Forelimb muscle (tissue), 1 donor: ENCODE results near the gene ZBTB45. TPM values are rescaled to one million over a fixed set of nuclear protein-coding genes. Genes with fewer than 3 reads are reported as not detected.

Experiments
- DNase-seq: peaks from one replicate; pipeline ENCODE4 v3.0.0-alpha.2; 2013; ENCODE audit warnings: low read depth
- polyA plus RNA-seq: library from polyadenylated mRNA; unstranded; fragments of 120-200 nt; gene quantifications from one replicate; pipeline ENCODE4 v1.2.1, GENCODE V29; 2013; ENCODE audit not compliant: insufficient read length

ZBTB45 gene
- 8.5 TPM for polyA plus RNA-seq

DNA sequence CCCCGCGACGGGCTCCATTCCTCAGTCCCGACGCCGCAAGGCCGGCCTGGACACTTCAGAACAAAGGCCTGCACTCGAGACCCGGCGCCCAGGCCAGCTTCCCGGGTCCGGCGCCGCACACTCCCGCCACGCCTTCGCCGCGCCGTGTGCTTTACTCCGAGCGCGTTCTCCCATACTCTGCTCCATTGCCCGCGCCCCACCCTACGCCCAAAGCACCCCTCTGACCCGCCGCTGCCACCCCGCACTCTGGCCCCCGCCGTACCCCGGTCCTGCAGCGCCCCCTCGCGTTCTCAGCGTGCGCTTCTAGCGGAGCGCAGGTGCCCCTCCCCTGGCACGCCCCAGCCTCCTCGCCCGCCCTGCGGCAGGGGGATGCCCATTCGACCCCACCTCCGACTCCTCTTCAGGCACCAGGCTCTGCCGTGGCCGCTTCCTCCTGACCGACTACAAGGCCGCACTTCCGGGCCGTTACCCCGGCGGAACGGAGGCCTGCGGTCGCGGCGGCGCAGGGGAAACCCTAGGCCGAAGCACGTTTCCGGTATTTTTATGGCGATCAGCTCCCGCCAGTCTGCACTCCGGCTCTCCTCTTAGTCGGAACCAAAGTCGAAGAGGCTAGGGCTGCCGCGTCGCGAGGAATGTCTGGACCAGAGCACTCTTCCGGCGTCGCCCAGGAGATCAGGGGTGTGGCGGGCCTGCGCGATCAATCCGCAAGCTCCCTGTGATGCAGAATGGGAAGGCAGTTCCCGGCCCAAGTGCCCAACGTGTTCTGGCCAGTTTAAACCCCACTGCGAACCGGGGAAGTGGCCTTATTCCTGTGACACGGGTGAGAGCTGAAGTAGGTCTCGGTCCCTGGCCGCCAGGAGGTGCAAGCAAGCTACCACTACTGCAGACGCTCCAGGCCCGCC is at the start of gene ZBTB45:
Gene ZBTB45, minus strand, starts transcription at position 456 of the 902 bp plus-strand sequence. CDS start 2,137 bp downstream, outside the sequence.
- DNase-seq = peak; percentile 90

DNA sequence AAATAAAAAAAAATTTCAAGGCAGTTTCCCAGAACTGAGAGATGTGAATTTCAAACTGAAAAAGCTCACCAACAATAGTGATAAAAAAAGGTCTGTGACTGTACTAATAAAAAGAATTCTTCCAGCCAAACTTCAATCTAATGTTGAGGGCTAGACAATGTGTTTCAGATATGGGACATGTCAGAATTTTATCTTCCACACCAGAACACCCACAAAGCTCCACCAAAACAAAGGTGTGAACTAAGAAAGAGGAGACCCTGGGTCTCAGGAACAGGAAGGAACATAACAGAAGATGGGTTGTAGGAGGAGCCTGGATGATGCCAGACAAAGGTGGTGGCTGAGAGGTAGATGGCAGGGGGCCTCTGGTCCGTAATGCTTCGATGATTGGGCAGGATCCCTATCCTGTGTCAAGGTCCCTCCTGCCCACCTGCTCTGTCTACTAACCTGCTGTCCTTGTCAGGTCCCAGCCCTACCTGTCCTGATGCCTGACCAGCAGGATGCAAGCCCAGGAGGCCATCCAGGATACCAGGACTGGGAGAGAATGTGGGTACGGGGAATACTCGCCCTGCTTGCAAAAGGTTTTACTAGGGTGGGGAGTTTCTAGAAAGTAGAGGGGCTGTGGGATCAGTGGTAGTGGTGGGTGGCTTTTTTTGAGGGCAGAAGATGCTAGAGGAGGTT is 49.0 kb upstream of the ZBTB45 start:
- DNase-seq = no peak

DNA sequence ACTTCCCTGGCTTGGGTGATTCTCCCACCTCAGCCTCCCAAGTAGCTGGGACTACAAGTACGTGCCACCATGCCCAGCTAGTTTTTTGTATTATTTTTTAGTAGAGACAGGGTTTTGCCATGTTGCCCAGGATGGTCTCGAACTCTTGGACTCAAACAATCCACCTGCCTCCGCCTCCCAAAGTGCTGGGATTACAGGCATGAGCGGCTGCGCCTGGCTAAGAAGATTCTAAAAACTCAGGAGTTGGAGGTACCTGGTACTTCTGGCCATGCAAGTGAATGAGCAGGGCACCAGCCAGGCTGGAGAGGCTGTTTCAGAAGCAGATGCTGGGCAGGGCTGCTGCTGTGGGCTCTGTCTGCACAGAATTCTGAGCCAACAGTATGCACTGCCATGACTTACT is 47.4 kb upstream of the ZBTB45 start:
- no peak for DNase-seq

DNA sequence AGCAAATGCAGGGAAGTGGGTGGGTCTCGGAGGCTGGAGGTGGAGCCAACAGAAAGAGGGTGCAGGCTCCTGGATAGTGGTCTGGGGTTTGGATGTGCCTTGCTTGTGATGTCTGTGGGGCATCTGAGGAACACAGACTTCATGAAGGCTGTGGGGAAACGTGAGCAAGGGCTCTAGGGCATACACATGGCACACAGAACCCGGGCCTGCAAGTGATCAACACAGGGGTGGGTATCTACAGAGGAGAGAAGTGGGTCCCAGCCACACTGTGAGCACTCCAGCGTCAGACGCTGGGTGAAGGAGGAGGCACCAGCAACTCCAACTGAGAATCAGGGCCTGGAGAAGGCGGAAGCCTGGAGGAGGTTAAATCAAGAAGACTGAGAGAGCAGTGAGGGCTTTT is 44.2 kb upstream of the ZBTB45 start:
- no peak for DNase-seq

DNA sequence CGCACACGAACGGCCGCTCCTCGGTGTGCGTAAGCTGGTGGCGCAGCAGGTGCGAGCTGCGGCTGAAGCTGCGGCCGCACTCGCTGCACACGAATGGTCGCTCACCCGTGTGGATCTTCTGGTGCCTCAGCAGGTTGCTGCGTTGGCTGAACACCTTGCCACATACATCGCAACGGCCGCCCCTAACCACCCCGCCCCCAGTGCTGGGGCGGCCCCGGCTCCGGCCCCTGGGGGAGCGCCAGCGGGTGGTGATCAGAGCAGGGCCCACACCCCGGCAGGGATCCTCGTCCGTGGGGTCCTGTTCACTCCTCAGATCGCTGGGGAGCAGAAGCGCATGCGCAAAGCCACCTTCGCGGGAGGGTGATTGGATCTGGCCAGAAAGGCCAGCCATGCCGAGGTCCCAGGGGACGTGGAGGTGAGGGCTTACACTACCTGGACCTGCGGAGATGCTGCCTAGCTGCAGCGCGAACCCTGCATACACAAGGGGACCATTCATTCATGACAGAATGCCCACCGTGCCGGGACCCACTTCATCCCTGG is 43.5 kb upstream of the ZBTB45 start:
- DNase-seq = no peak

DNA sequence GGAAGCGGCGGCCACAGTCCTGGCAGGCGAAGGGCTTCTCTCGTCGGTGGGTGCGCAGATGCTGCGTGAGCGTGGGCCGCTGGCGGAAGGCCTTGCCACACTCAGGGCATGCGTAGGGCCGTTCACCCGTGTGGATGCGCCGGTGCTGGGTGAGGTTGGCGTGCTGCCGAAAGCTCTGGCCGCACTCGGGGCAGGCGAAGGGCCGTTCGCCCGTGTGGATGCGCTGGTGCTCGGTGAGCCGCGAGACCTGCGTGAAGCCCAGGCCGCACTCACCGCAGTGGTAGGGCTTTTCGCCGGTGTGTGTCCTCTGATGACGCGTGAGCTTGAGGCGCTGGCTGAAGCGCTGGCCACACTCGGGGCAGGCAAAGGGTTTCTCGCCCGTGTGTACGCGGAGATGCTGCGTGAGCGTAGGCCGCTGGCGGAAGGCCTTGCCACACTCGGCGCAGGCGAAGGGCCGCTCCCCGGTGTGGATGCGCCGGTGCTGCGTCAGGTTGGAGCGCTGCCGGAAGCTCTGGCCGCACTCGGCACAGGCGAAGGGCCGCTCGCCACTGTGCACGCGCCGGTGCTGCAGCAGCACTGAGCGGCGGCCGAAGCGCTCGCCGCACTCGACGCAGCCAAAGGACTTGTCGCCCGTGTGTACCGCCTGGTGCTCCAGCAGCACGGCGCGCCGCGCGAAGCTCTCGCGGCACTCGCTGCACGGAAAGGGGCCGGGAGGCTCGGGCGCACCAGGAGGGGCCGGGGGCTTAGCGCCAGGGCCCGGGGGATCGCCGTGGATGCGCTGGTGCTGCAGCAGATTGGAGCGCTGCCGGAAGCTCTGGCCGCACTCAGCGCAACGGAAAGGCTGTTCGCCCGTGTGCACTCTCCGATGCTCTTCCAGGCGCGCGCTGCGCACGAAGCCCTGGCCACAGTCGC is 42.8 kb upstream of the ZBTB45 start:
- DNase-seq = no peak

DNA sequence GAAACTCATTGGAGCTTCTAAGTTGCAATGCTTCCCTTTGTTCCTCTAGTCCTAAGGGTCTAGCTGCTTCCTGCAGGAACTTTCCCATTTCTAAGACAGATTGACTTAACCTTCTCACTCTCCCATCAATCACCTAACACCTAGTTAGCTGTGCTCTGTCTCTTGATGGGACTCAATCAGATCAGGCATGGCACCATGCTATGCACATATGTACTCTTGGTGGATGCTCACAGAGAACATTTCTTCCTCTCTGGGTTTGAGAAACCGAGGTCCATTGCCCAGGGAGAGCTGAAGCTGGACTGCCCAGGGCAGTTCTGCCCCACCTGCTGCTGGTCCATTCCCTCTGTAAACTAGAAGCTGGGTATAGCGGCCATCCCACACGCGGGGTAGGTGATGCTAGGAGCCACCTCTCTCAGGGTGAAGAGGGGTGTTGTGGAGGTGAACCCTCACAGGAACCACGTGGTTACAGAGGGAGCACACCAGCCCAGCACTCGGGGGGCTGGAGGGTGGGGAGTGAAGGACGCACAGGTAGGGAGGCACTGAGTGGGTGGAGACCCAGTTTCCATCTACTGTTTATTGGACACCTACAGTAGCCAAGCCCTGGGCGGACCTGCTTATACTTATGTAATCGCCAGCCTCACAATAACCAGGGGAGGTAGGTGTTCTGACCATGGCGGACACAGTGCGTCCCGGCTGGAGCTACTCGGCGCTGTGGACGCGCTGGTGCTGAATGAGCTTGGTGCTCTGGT is 41.9 kb upstream of the ZBTB45 start:
- DNase-seq = no peak

DNA sequence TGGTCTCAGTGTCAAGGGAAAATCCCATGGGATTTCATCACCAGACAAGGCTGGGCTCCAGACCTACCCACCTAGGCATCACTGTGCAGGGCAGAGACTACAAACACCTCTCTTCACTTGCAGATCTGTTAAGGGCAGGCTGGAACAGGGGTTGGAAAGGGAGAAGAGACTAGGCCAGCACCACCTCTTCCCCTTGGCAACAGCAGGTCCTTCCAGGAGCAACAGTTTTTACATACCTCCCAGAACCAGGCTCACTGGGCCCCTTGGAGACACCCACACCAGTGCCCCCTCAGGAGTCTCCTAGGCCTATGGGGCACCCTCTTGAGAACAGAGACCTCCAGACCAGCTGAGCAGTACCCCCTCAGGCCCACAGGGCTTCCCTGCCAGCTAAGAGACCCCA is 41.3 kb upstream of the ZBTB45 start:
- no peak for DNase-seq

DNA sequence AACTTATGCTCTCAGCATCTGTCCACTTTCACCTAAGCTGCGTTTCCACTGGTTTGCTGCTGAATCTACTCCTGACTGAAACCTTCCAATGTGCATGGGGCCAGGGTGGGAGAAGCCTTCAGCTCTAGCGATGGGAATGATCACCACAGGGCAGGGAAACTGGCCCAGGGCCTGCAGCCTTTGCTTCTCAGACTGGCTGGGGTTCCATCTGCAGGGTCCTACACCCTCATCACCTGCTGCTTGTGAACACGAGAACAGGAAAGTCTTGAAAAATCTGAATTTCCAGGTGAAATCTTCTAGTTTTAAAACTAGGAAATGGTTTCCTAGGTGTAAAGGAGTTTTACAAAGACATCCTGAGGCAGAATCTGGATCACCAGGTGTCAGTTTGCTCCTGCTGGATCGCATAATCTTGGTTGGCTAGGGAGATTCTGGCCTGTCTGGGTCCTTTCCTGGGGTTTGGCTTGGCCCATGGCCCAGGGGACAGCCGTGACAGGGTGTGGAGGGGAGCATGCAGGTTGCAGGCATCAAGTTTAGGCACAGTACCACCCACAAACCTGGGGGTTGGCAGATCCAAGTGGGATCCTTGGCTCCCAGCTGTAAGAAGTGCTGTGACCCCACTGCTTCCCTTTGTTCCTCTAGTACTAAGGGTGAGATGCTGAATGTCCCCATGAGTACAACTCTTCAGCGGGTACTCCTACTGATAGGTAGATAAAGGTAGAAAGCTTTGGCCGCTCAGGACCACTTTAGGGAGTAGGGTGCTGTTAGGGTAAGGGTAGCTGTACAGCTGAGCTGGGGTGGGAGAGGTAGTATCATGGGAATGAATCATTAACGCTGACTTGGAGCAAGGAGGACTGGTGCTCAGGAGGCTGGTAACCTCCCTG is 40.6 kb upstream of the ZBTB45 start:
- no peak for DNase-seq

DNA sequence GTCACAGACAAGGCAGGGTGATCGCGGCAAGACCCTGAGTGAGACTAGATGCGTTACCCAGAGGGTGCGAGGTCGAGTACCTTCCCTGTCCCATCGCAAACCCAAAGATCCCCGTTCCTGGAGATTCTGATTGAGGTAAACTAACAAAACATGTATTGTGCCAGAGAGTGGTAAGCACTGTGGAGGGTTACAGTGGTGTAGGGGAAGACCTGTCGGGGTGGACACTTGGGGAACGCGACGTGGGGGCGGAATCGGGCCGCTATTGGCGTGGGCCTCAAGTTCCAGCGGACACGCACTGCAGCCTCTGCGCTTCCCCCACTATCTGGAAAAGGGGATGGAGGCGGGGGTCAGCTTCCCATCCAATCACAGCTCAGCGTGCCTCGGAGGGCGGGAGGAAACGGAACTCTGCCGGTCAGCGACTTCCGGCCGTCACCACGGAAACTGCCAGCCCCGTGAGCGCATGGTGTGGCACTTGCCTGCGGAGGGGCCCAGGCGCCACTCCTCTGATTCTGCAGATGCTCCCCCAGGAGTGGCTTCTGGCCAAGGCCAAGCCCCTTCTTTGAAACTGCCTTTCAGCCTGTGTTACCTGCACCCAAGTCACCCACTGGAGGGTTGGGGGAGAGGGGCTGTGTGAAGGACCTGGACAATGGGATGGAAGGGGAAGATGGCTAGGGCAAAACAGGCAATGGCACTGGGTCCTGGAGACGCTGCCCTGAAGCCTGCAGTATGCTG is 39.8 kb upstream of the ZBTB45 start:
- peak; percentile 79 for DNase-seq

DNA sequence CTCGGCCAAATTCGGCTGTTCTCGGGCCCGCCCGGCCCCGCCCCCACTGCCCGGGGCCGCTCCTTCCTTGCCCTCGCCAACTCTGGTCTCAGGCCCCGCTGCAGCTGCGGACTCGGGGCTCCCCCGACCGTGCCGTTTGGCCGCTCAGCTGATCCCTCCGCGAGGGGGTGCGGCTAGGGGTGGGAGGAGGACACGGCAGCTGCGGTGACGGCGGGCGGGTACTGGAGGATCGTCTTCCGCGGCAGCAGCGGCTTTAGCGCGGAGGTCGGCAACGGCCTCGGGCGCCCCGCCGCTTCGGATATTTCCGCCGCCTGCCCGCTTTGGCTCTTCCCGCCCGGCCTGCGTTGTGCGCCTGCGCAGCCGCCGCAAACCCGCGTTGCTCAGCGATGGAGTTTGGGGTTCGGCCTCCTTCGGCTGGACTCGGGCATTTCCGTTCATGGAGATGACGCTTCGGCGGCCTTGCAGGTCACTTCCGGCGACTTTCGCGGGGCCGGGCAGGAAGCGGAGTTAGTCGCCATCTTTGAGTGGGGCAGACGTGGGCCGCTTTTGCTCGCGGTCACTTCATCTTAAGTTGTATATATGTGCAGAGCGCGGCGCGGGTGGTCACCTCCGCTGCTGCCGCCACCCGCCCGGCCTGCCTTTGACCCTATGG is 39.1 kb upstream of the ZBTB45 start:
- peak; percentile 96 for DNase-seq

DNA sequence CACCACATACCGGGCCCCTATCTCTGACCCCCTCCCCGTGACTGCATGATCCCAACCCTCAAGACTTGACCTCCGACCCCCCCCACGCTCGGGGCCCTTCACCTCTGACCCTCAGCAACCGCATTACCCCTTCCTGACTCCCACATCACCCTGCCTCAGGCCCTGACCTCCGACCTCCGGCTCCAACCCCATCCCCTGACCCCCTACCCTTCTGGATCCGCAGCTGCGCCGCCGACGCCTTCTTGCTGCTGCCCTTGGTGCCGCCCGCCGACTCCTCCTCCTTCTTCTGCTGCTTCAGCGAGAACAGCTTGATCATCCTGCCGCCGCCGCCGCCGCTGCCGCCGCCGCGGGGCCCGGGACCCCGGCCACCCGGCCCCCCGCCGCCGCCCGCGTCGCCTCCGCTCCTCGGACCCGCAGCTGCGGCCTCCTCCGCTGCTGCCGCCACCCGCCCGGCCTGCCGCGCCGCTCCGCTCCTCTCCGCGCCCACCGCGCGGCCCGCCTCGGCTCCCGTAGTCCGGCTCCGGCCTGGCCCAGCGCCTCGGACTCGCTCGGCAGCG is 38.5 kb upstream of the ZBTB45 start, which contains the start of gene UBE2M:
Gene UBE2M, minus strand, starts transcription at position 546 of the 557 bp plus-strand sequence. Its CDS starts 230 bp downstream, at position 316.
- no peak for DNase-seq

DNA sequence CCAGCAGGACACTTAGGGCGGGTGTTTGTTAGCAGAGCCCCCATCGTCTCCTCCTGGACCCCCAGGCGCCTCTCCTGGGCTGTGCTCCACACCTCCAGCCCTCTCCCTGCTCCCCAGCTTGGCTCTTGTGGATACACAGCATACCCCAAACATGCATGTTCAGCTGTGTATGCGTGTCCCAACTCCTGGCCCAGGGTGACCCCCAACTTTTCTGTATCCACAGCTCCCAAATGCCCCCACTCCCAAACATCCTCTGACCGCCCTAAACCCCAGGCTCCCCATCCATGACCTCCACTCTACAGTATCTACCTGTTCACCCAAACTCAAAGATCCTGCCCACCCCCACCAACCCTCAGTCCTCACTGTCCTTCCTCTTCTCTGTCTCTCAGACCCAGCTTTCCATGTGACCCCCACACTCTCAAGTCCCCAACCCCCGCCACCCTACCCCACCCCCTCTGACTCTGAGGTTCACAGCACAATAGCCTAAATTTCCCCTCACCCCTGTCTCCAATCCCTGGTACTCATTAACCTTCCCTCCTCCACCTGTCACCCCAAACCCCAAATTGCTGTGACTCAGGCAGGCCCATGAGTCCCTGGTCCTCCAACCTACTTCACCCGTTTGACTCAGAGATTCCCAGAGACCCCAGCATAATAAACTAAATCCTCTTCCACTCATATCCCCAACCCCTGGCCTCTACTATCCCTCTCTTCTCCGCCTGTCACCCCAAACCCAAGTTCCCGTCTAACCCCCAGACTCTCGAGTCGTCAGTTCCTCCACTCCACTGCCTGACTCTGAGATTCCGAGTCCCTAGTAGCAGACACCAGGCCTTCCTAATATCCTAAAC is 37.8 kb upstream of the ZBTB45 start:
- no peak for DNase-seq

DNA sequence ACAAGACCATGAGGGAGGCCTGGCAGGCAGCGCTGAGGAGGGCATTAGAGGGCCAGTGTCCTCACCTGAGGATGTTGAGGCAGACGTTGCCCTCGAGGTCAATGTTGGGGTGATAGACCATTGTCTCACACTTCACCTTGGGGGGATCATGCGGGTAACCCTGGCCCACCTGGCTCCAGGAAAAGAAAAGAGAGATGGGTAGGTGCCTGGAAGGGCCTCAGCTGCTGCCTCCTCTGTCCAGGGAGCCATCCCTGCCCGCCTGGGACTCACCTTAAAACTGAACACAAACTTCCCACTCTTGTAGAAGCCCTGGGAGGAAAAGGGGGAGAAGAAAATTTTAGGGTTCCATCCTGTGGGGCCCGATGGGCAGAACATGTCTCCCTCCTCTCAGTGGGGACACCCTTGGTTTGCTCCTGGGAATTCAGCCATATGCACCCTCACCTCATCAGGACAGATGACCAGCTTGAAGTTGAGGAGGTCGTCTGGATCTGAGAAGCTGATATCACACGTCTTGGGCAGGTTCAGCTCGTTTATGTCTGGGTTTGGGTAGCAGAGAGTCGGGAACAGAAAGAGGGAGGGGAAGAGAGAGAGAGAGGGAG is 37.1 kb upstream of the ZBTB45 start:
- no peak for DNase-seq

DNA sequence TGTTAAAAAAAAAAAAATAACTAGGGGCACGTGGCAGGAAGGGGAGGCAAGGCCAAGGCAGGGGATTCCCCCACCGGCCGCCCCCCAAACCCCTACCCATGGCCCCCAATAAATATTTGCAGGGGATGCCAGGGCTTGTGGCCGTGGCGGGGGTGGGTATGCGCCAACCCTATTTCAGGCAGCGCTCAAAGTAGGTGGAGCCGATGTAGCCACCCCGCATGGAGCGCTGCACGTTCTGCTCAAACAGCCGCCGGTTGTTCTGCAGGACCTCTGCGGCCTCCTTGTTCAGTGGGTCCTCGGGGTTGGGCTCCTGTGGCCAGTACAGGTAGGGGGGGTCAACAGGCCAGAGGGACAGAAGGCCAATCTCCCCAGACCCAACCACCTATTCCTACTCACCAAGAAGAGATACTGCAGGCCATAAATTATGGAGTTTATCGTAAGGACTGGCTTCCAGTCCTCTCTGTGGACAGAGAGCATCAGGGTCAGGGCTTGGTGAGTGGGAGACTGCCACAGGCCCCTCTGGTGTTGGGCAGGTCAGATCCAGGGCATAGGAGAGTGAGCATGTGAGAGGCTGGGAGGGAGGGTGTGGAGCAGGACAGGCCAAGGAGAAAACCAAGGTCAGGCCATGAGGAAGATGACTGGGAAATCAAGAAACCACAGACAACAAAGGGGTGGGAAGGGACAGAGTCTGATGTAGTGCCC is 36.5 kb upstream of the ZBTB45 start:
- no peak for DNase-seq

DNA sequence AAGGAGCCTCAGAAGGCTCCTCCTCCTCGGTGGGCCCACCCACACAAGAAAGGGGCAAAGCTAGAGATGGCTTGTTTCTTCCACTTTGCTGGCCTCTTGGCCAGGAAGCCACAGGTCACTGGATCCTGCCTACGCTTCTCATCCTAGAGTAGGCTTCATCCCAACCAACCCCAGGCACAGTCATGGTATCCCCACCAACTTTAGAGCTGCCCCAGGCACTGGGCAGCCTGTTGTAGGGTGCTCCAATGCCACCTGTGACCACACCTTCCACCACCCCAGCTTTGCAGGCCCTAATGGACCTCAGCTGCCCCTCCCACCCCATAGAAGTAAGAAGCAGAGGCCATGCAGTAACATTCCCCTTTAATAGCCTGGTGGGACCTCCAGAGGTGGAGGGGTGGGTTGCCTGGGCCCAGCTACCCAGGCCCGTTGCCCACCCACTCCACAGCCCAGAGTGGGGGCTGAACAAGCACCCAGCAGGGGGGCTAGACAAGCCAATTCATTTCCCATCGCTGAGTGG is 35.8 kb upstream of the ZBTB45 start:
- no peak for DNase-seq
